ENCODE measurements around the gene ABI3BP.
"Not testable (repeated sequence)": the region's sequence is repeated elsewhere in the genome, so short reads cannot be mapped to it uniquely, and the experiment has no call there.

The ABI3BP gene, protein sequence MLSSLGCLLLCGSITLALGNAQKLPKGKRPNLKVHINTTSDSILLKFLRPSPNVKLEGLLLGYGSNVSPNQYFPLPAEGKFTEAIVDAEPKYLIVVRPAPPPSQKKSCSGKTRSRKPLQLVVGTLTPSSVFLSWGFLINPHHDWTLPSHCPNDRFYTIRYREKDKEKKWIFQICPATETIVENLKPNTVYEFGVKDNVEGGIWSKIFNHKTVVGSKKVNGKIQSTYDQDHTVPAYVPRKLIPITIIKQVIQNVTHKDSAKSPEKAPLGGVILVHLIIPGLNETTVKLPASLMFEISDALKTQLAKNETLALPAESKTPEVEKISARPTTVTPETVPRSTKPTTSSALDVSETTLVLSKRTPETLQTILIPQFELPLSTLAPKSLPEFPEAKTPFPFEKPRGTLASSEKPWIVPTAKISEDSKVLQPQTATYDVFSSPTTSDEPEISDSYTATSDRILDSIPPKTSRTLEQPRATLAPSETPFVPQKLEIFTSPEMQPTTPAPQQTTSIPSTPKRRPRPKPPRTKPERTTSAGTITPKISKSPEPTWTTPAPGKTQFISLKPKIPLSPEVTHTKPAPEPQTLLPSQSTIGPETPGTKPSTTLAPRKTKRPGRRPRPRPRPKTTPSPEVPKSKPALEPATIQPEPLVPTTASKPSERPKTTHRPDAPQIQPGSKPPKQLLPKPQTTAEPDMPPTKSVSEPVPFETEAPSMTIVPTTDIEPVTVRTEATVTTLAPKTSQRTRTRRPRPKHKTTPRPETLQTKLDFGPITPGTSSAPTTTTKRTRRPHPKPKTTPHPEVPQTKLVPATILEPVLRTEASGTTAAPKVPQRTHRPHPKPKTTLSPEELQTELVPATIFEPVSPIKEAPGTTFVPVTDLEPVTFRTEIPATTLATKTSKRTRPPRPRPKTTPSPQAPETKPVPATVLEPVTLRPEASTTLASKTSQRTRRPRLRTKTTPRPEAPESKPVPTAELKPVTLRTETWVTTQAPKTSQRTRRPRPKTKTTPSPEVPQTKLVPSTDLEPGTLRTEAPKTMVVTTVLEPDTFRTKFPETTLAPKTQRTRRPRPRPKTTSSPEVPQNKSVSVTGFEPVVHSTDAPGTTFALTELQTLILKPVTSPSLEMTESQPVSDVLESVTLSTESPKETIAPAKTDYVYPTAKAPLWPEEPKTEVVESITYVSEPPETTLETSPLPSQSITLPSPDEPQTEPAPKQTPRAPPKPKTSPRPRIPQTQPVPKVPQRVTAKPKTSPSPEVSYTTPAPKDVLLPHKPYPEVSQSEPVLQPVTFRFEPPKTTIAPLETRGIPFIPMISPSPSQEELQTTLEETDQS (N-terminal part only)

DNA sequence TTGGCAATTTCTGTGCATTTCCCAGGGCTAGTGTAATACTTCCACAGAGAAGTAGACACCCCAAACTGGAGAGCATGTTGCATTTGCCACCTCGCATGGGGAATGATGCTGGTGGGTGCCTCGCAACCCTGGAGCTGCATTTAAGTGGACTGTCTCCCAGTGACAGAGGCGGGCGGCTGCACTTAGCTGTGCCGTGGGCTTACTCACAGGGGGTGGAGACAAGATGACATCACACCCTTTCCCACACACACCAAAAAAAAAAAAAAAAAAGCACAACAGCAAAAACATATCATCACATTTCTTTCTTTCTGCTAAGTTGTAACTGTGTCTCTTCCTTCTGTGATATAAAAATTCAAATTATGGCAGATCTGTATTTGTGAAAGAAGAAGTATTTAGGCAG, at the start of gene ABI3BP:
ABI3BP (minus strand) TSS at position 113 of the 400 bp plus-strand sequence; CDS start at position 76, 37 bp downstream.
- no peak for DNase-seq (ENCODE audit: low read depth in 2 of 2, low spot score in 1 of 2)

DNA sequence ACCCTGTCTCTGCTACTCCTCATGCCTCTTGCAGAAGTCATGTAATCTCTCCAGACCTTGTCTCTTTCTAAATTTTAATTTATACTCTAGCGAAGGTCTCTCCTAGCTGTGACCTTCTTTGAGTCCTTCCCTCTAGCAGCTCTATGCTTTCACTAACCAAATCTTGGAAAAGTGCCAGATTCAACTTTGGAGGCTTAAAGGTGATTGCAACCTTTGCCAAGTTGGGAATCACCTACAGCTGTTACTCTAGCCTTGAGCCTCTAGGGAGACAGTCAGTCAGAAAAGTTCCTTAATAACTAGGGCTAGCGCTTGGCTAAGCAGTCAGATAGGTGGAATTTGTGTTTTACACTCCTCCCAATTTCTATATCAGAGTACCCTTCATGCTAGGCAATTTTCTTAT, 46.1 kb upstream of the ABI3BP start:
- no peak for DNase-seq (ENCODE audit: low read depth in 2 of 2, low spot score in 1 of 2)

DNA sequence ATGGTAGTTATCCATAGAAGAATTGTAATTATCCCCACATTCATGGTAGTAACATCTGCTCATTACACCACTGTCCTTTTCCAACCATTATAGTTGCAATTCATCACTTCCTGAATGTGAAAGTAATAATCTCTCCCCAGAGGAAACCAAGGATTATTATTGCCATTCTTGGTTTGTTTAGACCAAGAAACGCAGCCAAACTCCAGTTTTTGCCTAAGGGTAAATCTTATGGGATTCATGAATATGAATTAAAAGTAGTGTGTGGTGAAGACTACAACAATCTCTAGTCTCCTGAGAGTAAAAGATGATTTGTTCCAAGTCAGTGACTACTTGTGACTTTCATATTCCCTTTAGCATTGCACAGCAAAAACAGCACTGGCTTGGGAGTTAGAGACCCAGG, 45.7 kb upstream of the ABI3BP start:
- DNase-seq (ENCODE audit: low read depth in 2 of 2, low spot score in 1 of 2): no peak

DNA sequence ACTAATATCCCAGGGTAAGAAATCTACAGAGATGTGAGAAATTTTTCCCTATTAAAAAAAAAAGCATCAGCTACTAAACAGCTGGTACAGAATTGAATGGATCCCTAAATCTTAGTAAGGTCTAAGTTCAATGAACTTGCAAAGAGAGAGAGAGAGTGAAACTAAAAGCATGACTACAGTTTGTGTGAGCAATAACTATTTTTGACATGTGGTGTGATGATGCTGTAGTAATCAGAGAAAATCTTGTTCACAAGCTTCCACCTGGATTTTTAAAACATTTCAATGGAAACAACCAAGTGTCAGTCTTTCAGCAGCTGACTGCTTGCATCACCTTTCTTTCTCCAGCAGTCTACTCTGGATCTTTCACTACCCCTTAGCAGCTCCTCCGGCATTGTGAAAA, 45.2 kb upstream of the ABI3BP start:
- DNase-seq (ENCODE audit: low read depth in 2 of 2, low spot score in 1 of 2): no peak

DNA sequence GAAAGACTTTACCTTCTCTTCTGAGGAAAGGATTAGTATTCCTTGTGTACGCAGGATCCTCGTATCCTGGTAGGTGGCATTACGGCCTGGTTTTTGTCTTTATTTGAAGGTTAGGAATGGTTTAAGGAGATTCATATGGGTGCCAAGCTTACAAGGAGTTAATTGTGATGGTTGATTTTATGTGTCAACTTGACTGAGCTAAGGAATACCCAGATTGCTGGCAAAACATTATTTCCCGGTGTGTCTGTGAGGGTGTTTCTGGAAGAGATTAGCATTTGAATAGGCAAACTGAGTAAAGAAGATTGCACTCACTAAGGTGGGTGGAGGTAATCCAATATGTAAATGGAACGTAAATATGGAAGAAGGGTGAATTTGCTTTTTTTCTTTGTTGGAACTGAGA, 44.4 kb upstream of the ABI3BP start:
- DNase-seq (ENCODE audit: low read depth in 2 of 2, low spot score in 1 of 2): no peak

DNA sequence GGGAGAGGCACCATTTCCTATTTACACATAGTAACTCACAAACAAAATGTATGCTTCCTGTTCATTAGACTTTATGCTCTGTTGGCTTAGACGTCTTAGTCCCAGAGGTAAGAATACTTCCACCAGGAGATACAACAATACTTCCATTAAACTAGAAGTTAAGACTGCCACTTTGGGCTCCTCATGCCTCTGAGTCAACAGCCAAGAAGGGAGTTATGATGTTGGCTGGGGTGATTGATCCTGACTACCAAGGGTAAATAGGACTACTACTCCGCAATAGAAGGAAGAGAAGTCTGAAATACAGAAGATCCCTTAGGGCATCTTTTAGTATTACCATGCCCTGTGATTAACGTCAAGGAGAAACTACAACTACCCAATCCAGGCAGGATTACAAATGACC, 43.5 kb upstream of the ABI3BP start:
- DNase-seq (ENCODE audit: low read depth in 2 of 2, low spot score in 1 of 2): no peak

DNA sequence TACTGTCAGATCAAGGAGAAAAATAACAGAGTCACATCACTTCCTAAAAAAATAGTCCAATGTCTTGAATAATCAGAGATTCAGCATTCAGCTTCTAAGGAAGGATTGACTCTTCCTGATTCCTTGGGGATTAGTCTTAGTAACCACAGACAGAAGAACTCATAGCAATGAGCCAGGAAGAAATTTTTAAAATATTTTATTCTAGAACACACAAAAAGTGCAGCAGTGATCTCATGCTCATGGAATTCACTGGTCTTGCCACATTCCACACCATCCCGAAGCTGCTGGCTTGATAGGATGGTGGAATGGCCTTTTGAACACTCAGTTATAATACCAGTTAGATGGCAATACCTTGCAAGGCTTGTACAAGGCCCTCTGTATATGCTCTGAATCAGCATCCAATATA, 43.0 kb upstream of the ABI3BP start:
- no peak for DNase-seq (ENCODE audit: low read depth in 2 of 2, low spot score in 1 of 2)

DNA sequence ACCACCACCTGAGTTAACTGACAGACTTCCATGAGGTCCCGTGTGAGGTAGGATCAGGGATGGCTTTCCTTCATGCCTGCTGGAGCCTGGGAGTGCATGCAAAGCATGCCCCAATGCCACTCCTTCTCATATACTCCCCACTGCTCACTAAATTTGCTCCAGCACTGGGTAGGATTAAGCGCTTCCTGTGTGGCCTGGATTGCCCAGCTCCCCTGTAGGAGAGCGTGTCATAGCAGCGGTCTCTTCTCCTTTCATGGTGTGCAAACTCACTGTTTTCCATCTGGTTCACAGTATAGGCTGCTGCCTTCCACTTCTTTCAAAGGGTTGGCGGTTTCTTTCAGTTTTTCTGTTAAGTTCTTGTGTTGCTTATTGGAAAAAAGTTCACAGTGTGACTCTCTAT, 34.1 kb upstream of the ABI3BP start:
- no peak for DNase-seq (ENCODE audit: low read depth in 2 of 2, low spot score in 1 of 2)

DNA sequence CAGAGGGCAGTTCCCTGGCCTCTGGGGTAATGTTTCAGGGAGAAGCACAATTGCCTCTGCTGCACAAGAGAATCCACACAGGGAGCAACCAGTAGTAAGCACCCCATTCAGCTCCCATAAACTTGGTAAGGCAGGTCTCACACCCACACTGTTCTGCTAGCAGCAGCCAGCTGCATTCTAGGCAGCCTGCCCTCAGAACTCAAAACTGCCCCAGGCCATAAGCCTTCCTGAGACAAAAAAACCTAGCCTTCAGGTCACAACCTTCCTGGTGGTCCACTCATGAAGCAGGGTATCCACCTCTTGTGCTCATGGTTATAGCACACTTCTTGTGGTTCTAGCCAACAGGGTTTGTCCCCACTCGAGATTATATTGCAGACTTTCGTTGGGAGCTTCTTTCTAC, 33.7 kb upstream of the ABI3BP start:
- no peak for DNase-seq (ENCODE audit: low read depth in 2 of 2, low spot score in 1 of 2)

DNA sequence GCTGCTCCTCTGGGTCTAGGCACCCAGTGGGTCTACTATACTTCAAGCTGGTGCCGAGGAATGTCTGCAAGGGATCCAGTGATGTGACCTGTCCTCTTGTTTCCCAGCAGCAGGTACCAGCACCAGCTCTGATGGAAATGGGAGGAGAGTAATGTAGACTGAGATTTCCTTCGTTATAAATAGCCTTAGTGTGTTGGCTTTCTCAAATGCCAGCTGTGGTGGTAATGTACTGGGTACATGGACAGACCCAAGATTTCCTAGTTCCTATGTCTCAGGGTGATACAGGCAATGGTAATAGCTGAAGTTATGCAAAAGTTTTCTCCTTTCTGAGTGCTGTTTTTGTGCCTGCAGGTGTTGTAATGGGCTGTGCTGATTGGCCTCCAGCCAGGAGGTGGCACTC, 33.0 kb upstream of the ABI3BP start:
- DNase-seq (ENCODE audit: low read depth in 2 of 2, low spot score in 1 of 2): no peak

DNA sequence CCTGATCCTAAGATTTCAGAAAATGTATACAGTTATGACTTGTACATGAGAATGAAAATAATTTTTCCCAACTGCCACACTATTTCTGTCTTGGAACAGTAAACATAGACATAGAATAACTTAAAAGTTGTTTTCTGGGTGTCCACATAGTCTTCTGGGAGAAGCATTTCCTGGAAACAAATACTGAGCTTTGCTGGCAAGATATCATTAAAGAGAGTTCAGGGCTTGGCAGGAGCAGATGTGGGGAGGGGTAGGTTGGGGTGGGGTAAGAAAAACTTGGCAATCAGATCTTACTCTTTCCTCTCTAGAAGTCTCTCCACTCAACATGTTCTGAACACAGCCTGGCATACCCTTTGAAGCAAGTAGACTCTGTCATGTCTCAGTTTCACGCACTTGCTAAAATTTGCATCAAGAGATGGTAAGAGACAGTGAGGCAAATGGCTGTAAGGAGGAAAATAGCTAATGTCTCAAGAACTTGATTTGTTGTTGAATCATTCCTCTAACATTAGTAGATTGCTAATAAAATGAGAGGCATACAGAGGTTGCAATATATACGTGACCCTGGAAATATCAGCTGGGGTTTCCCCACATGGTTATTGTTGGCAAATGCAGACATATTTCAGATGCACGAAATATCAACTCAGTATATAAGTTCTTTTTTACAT, 27.3 kb upstream of the ABI3BP start:
- no peak for DNase-seq (ENCODE audit: low read depth in 2 of 2, low spot score in 1 of 2)

DNA sequence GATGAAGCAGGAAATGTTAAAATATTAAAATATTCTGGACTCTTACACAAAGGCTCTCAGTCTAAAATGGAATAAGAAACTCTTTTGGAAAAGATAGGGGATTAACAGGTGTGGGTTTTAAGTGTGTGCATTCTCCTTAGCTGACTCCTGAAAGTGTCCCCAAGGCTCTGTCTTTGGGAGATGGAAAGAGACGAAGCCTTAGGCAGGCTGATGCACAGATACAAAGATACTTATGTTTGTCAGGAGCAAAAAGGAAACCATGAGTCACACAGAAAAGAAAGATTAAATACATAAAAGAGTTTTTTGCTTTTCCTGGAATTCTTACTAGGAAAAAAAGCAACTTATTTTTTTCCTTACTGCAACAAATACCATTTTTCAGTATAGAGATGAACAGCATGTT, 23.8 kb upstream of the ABI3BP start:
- DNase-seq (ENCODE audit: low read depth in 2 of 2, low spot score in 1 of 2): no peak

DNA sequence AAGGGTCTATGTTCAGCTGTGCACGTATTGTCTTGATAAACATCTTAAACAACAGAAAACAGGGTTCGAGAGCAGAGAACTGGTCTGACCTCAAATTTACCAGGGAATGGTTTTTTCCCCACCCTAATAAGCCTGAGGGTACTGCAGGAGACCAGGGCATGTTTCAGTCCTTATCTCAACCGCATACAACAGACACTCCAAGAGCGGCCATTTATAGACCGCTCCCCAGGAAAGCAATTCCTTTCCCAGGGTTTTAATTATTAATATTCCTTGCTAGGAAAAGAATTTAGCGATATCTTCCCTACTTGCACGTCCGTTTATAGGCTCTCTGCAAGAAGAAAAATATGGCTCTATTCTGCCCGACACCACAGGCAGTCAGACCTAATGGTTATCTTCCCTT, 19.1 kb upstream of the ABI3BP start:
- not testable (repeated sequence) for DNase-seq (ENCODE audit: low read depth in 2 of 2, low spot score in 1 of 2)

DNA sequence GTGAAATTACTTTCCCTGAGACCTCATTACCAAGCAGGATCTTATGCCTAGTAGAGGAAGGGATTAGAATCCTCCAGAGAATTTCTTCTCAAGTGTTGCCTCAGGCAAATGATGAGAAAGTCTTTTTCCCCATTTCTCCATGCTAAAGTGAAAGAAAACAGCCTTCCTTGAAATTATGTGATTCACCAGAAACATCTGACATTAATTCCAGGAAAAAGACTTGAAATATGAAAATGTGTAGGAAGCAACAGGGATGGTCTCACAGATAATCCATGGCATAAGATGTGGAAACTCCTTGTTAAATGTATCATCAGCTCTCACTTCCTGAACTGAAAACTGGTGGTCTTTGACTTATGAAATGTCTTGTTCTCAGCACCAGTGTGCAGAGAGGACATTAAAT, 17.9 kb upstream of the ABI3BP start:
- DNase-seq (ENCODE audit: low read depth in 2 of 2, low spot score in 1 of 2): no peak

DNA sequence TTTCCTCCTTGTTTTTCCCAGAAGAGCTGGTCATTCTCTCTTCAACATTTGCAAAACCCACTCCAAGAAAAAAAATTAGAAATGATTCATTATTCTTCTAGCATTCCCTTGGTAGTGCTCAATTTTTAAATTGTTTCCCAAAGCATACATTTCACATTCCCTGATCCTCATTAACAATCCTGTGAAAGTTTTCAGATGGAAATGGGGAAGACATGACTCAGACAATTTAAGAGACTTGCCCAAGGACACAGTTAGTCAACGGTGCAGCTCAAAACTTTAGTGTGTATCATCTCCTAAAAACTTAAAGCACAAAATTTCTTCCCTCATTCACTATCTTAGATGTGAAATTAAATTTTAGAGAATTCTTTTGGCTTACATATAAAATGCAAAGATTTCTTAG, 17.1 kb upstream of the ABI3BP start:
- no peak for DNase-seq (ENCODE audit: low read depth in 2 of 2, low spot score in 1 of 2)

DNA sequence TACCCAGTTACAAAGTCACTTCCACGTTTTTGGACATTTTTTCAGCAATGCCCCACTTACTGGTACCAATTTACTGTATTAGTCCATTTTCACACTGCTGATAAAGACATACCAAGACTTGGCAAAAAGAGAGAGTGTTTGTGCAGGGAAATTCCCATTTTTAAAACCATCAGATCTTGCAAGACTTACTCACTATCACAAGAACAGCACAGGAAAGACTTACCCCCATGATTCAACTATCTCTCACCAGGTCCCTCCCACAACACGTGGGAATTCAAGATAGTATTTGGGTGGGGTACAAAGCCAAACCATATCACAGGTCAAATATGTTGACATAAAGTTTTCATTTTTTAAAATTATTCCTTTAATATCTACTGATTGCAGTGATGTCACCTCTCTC, 16.2 kb upstream of the ABI3BP start:
- DNase-seq (ENCODE audit: low read depth in 2 of 2, low spot score in 1 of 2): no peak

DNA sequence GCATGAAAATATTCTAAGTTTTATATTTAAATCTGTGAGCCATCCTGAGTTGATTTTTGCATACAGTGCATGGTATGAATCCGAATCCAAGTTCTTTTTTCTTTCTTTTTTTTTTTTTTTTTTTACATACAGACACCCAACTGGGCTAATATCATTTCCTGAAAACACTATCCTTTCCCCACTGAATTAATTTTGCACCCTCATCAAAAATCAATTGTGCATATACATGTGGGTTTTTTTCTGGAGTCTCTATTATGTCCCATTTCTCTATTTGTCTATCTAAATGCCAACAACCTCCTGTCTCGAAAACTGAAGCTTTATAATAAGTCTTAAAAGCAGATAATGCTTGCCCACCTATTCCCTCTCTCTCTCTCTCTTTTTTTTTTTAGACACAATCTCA, 5.9 kb upstream of the ABI3BP start:
- no peak for DNase-seq (ENCODE audit: low read depth in 2 of 2, low spot score in 1 of 2)

DNA sequence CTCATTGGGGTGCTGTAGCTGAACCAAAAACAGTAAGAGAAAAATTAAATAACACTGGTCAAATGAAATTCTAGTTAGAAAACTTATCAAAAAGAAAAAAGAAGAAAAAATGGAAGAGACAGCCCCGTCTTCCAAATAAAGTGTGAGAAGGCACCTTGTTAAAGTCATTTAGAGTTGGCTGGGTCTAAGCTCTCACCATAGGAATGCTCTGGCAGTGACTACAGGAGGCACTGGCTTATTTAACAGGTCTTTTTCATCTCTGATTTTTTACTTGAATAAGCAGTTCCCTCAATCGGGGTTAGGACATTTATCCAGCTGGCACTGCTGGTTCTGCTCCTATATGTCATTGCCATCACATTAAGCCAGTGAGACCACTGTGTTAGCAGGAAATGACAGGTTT, 1.6 kb upstream of the ABI3BP start:
- DNase-seq (ENCODE audit: low read depth in 2 of 2, low spot score in 1 of 2): no peak

DNA sequence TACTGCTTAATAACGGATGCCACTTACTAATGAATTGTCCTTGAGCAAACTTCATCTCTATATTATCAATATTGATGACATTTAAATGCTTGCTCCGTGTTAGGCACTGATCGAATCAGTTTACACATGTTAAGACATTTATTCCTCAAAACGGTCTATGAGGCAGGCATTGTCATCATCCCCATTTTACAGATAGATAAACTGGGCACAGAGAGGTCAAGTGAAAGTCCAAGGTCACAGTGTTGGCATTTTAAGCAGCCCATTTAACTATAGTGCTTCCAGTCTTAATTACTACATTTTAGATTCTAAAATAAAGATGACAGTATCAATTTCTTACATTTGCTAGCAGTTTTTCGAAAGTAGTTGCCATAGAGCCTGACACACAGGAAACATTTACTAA, 966 bp upstream of the ABI3BP start:
- DNase-seq (ENCODE audit: low read depth in 2 of 2, low spot score in 1 of 2): no peak

DNA sequence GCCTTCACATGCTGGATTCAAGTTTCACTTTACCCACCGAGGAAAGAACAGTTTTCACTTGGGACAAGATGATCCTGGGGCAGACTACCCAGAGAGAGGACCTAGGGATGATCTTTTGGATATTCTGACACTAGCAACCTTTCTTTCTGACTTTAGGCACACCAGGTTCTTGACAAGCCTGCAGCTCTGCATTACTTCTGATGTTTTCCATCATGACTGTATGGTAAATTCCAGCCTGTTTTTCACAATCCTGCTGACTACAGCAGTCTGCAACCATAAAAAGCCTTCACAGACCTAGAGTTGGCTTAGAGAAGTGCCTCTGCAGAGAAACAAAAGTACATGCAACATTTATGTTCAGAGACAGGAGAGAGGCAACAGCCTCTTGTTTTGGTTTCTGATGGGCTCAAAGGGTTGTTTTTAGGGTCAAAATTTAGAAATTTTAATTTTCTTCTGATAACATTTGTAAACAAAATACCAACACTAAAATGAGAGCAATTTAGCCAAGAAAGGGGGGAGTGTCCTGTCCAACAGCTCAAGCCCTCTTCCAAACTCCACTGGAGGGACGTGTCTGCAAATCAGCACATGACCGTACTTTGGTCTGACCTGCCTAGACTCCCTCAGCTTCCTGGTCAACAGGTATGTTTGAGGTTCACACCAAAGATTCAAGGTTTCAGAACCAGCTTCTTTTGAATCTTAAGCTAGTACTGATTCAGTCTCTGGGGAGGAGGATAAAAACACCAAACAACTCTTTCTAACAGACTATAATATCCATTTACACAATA, 799 bp downstream of the ABI3BP start:
- DNase-seq (ENCODE audit: low read depth in 2 of 2, low spot score in 1 of 2): no peak

Measured in stimulated activated CD8-positive, alpha-beta memory T cell treated with anti-CD3 and anti-CD28 coated beads, Interleukin-4, amount 100 ng/mL, for 4 hours (primary cell).